GM18502 (cell line): ENCODE data around the gene FSCN2.

Experiments used
- ATAC-seq: cut with Tn5 transposase; IDR thresholded peaks from one replicate; pipeline ENCODE4 v1.9.1; 2021; ENCODE audit warnings: mild to moderate bottlenecking; ENCODE audit not compliant: unreplicated experiment, poor library complexity

FSCN2 gene, protein sequence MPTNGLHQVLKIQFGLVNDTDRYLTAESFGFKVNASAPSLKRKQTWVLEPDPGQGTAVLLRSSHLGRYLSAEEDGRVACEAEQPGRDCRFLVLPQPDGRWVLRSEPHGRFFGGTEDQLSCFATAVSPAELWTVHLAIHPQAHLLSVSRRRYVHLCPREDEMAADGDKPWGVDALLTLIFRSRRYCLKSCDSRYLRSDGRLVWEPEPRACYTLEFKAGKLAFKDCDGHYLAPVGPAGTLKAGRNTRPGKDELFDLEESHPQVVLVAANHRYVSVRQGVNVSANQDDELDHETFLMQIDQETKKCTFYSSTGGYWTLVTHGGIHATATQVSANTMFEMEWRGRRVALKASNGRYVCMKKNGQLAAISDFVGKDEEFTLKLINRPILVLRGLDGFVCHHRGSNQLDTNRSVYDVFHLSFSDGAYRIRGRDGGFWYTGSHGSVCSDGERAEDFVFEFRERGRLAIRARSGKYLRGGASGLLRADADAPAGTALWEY

DNA sequence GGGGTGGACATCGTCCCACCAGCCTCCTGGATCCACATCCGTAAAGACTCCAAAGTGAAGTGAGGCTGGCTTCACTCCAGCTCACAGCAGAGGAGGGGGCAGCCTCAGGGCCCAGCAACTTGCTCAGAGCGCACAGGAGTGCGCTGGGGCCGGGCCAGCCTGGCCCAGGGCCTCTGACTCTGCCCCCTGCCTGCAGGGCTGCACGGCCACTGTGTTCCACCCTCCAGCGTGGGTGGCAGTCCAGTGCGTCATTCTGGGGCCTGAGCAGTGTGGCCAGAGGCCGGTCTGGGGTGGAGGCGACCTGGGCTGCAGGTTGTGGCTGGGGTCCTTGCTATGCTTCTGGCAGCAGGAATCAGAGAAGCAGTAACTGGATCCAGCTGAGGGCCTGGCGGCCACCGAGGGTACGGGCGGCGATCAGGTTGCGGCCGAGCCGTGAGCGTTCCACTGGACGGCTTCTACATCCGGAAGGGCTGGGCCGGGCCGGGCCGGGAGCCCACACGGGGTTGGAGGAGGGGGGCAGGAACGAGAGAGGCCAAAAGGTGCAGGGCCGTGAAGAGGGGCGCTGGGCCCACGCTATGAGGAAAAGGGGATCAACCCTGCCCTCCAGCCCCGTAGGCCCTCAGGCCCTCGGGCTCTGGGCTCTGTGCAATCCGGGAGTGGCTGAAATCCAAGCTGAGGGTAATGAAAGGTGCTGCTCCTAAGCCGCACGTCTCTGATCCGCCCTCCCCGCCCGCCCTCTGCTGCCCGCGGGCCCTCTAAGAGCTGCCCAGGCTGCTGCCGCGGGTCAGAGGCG is at the start of gene FSCN2:
TSS of gene FSCN2 (plus strand) at position 787 of the 793 bp plus-strand sequence. CDS start 155 bp downstream, outside the sequence.
- no peak for ATAC-seq

DNA sequence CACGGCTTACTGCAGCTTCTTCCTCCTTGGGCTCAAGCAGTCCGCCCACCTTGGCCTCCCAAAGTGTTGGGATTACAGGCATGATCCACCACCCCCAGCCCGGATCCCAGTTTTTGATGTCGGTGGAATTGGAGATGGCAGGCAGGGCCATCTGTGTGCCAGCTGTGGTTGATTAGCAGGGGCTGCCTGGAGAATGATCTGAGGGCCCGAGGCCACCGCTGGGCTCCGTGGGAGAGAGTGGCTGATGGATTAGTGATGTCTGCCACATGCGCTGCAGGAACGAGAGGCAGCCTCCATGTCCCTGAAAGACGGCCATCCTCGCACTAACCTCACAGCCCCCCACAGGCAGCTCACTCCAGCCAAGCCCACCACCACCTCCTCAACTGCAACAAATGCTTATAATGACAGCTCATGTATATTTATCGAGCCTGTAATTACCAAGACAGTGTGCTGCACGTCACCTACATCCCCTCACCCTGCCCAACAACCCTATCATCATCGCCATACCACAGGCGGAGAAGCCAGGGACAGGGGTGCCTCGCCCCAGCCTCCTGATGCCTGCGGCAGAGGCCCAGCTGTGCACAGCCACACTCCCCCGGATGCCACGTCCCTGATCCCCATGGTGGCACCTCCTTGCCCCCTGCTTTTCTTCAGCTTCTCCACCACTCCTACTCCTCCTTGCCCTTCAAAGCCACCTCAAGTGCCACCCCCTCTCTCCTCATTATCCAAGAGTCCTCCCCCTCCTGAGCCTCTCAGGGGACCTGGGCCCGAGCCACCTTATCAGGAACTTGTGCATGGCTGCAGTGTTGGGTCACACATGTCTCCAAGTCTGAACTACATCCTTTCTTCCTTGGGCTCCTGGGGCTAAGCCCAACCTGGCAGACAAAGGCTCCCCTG is 48.8 kb upstream of the FSCN2 start:
- ATAC-seq, result no peak

DNA sequence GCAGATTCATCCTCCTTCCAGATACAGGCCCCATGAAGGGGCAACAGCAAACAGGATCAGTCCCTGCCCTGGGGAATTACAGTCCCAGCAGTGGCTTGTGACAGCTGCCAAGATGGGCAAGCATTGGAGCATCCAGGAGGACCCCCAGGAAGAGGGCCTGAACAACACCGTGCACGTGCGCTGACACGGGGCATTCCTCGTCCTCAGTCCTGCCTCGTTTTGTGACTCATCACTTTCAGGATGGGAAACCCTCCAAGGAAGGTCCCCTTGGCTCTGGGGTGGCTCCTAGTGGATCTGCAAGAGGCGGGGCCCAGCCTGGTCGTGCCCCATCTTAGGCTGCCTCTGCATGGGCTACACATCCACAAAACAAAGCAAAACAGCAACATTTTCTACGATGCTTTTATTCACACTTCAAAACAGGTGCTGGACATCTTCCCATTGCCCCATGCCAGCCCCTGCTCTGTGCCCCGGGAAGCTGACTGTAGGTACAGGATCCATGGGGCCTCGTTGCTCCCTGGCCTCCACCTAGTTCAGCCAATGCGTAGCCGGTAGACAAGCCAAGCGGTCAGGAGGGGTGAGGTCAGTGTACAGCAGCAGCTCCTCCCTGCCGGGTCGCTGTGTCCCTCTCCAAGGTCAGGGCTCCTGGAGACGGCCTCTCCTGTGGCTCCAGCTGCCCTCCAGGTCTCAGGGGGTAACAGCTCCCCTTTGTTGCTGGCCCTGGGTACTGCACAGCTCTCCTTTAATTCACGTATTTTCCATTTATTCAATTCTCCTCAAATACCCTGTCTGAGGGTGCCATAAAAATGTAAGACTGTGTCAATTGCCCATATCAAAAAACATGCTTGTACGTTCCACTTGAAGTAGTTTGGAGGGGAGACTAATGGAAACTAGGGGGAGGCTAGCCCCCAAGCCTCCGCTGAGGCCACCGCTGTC is 47.8 kb upstream of the FSCN2 start:
- no peak for ATAC-seq

DNA sequence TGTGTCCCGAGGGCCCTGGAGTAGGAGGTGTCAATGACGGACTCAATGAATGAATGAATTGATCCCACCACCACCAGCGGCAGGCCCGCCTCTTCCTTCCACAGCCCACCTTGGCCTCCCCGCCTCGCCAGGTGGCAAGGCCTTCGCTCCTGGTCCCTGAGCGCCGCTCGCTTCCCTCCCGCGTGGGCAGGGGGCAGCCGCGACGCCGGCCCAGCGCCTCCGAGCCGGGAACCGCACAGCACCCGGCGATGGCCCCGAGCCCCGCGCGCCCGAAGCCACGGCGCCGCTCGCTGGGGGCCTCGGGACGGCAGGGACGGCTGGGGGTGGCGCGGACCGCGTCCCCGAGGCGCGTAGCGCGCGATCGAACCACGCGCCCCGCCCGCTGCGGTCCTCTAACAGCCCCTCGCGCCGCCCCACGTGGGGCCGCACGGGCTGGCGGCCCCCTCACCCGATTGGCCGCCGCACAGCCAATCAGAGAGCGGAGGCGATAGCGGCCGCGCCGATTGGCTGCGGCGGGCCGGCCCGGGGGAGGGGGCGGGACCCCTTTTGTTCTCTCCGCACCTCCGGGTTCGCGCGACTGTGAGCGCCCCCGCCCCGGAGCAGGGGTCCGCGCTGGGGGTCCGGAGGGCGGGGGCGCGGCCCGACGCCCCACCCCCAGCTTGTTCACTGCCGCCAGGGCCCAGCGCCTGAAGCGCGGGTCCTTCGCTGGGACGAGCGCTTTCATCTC is 46.9 kb upstream of the FSCN2 start:
- no peak for ATAC-seq

DNA sequence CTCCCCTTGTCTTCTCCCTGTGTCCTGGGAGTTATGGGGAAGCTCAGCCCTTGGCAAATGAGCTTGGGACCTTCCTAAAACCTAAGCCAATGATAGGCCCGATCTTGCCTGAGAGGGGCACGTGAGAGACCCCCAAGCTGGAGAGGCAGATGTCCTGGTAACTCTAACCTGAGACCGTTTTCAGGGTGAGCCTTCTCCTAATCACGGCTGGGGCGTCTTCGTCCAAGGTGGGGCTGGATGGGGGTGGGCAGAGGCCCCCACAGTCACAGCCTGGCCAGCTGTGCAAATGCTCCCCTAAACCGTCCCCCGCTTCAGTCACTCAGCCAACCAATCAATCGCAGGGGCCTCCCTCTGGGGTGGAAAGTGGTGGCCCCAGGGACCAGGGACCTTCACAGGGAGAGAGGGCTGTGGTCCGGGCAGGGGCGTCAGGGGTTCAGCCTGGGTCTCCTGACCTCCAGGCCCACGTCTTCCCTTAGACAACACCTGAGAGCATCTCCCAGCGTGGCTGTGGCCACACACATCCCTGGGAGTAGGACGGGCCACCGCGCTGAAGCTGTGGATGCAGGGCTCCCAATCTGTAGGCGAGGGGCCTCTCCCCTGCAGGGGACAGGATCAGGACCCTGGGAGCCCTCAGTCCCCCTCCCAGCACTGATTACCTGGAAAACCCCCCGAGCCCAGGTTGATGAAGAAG is 46.2 kb upstream of the FSCN2 start:
- ATAC-seq, result no peak

DNA sequence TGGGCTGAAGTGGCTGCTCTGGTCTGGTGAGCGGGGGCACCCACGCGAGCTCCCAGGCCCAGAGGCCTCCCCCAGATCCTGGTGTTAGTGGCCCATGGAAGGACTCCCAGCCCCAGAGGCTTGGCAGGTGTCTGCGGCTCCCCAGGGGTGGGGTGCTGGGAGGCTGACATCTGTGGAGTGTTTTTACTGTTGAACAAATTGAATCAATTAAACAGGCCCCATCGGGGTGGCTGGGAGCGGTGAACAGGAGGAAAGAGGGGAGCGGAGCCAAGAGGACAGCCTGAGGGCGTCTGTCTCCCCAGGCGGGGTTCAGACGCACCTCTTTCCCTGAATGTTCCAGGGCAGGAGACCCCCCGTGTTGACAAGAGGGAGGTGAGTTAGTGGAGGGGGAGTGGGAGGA is 45.5 kb upstream of the FSCN2 start:
- ATAC-seq, result no peak

DNA sequence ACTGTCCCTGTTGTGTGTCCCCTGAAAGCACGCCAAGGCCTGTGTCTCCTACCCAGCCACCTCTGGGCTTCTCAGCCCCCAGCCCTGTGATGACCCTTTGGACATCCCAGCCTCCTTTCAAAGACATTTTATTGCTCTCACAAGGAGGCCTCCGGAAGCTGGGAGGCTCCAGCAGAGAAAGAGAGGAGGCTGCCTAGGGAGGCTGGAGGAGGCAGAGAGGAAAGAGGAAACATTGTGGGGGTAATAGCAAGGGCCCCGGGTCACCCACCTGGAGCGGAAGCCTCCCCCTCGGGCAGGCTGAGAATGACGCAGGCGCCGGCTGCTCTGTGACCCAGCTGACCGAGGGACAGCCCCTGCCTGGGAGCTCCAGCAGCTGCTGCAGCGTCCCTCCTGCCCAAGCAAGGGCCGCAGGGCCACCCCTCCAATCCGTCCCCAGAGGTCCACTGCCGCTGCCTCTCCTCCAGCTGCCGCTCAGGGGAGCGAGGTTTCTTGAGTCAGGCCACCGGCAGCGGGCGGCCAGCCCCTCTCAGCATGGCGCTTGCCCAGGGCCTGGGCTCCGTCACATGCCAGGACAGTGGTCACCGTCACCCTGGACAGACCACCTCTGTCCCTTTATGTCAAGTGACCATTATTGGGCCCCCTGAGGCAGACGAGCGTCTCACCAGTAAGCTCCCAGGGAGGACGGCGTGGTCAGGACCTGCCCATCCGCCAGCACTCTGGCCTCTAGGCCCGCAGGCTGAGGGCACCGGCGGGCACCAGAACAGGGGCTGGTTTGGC is 44.9 kb upstream of the FSCN2 start:
- ATAC-seq, result no peak

DNA sequence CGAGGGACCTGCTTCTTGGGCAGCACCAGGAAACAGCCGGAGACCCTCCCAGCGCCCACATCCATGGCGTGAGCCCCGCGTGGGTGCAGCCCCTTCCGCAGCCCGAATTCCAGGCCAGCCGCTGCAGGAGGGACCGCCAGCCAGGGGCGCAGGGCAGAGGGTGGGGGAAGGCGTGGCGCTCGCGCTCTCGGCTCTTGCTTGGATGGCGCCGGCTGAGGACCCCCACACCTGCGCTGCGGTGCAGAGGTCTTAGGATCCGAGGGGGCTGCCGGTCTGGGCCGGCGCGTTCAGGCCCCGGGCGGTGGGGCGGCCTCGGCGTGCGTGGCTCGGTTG is 44.3 kb upstream of the FSCN2 start:
- no peak for ATAC-seq

DNA sequence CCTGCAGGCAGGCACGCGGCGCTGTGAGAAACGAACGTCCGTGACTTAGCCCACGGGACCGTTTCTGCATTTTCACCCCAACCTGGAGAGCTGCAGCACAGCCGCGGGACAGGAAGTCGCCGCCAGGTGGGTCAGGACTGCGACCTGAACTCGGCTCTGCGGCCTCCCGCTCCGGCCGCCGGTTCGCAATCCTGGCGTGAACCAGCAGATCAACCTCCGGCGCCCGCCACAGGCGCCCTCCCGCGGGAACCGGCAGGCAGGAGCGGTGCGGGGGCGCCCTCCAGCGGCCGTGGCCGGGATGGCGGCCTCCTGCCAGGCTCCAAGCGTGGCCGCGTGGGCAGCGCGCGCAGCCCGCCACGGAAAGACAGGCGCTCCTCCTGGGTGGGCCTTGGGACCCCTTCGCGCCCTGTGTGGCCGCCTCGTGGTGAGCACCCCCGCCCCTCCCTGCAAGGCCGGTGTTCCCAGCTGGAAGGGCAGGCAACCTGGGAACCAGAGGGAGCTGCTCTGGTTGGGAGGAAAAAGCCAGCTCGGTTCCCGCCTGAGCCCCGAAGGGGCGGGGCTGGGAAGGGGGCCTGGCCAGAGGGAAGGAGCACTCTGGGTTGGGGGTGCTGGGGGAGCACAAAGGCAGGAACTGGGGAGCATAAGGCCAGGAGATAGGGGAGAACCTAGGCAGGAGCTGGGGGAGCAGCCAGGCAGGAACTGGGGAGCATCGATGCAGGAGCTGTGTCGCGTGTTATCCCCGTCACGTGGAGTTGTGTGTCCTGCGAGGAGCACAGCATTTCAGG is 43.8 kb upstream of the FSCN2 start:
- ATAC-seq, result peak; percentile 66

DNA sequence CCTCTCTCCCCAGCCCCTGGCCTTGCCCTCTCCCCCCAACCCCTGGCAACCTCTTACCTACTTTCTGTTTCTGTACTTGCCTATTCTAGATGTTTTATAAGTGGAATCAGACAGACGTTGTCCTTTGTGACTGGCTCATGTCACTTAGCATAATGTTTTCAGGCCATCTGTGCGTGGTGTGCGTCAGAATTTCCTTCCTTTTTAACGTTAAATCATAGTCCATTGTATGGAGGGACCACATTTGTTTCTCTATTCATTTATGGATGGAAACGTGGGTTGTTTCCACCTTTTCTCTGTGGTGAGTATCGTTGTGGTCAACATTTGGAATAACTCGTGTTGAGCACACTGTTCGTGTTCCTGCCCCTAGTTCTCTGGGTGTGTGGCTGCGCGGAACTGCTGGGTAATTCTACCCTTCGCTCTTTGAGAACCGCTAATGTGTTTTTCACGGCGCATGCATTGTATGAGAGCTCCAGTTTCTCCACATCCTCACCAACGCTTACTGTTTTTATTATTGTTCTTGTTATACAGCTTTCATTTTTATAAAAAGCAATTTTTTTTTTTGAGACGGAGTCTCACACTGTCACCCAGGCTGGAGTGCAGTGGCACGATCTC is 41.9 kb upstream of the FSCN2 start:
- no peak for ATAC-seq

DNA sequence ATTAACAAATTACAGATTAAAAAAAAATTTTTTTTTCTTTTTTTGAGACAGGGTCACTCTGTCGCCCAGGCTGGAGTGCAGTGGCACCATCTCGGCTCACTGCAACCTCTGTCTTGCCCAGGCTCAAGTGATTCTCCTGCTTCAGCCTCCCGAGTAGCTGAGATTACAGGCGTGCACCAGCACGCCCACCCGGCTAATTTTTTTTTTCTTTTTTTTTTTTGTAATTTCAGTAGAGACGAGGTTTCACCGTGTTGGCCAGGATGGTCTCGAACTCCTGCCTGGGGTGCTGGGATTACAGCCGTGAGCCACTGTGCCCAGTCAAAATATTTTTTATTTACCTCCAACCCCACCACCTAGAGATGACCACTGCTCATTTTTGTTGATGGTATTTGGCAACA is 41.1 kb upstream of the FSCN2 start:
- no peak for ATAC-seq

DNA sequence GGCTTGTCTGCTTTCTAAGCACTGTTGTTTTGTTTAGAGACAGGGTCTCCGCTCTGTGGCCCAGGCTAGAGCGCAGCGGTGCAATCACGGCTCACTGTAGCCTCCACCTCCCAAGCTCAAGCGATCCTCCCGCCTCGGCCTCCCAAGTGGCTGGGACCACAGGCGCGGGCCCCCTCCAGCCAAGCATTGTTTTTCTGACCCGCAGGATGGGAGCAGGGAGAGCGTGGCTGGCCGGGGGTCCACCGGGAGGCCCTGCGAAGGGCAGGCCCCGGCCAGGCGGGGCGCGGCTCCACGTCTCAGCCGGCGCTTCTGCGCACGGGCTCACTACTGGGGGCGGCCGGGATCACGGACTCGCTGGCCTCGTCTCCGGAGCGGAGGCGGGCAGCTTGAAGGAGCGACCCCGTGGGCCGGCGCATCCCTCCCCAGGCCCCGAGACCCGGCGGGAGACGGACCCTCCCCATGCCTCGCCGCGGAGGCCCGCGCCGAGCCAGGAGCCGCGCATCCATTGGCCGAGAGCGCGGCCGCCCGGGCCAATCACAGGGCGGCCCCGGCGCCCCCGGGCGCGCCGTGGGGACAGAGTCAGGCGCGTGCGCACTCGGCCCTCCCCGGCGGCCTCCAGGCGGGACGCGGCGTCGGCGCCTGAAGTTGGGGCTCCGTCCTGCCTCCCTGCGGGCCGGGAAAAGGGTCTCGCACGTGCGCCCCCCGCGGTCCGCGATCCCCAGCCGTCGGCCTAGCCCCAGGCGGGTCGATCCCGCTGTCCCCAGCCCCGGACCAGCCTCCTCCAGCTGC is 40.5 kb upstream of the FSCN2 start:
- peak; percentile 59 for ATAC-seq

DNA sequence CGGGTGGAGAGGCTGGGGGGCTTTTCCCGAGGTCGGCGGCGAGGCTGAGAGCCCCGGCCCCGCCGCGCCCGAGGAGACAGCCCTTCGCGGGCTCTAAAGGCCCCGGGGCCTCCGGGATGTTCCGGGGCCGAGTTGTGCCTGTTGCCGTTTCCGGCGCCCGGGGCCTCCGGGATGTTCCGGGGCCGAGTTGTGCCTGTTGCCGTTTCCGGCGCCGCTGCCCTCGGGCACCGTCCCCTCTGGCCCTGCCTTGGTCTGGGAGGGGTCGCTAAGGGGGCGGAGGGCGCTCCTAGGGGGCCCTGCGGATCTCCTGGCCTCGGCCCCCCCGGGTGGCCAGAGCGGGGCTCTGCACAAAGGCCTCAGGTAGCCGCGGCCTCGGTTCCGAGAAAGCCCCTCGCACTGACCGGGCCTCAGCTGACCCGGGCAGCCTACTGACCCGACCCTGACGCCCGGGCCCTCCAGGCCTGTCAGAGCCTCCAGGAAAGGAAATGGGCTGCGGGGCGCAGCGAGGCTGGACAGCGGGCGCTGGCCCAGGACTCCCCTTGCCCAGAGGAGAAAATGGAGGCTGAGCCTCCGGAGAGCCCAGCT is 39.8 kb upstream of the FSCN2 start:
- peak; percentile 26 for ATAC-seq

DNA sequence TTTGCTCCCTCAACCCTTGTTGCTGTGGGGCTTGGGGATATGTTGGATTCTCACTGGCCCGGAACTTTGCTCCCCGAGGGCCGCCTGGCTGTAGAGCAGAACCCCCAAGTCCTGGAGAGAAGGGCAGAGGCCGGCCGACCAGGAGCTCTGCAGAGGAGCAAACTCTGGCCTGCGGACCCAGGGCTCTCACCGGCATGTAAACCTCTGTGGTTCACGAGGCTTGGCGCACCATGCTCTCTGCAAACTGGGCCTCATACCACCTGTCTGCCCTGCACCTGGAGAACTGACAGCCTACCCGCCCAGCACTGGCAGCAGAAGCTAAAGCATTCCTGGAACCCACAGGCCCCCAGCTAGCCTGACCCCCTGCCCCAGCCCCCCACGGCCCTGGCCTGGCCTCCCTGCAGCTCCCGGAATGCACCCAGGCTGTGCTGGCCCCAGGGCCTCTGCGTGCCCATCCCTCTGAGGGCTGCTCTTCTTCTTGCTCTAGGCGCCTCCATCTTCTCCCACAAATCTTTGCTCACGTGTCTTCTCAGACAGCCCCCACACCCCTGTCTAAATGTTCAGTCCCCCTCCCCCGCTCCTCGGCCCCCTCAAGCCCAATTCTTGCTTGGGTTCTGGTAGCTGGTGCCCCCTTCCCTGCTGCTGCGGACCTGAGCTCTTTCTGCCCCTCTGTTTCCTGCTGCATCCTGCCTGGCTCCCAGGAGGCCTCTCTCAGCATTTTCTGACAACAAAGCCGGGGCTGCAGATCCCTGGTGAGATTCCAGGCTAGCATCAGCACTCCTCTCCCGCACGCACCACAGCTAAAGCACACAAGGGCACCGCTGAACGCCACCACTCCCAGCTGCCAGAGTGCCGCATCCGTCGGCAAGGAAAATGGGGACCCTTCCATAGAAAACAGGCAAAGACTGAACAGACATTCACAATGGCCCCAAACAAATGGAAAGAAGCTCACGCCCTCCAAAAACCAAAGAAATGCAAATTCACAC is 38.9 kb upstream of the FSCN2 start:
- ATAC-seq, result no peak
